ENCODE data around the gene SEMA4B.
"Not testable (repeated sequence)": the region's sequence is repeated elsewhere in the genome, so short reads cannot be mapped to it uniquely, and the experiment has no call there.

Gene SEMA4B

DNA sequence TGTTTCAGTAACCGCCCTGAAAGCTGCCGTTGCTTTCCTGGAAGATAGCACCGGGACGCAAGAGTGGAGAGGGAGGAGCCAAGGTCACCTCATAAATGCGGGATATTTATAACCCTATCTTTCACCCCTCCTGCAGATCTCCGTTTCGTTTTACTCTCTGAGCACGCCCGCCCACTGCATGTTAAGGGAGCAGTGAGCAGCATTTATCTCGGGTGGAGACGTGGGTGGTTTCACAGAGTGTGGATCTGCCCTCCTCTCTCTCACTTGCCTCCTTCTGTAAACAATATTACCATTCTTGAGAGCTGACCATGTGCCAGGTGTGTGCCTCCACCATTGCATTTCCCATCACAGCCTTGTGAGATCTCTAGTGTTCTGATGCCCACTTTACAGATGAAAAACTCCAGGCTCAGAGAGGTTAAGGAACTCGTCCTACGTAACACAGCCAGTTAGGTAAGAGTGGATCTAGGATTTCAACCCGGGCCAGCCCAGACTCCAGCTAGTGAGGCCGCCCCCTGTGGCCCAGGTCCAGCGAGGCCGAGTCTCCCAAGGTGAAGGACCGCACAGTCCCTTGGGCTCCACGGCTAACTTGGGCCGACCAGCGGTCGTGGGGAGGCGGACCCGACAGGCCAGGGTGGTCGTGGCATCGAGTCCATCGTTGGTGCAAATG, 16.9 kb upstream of the SEMA4B start:
- peak; percentile 34 to 43 for DNase-seq

DNA sequence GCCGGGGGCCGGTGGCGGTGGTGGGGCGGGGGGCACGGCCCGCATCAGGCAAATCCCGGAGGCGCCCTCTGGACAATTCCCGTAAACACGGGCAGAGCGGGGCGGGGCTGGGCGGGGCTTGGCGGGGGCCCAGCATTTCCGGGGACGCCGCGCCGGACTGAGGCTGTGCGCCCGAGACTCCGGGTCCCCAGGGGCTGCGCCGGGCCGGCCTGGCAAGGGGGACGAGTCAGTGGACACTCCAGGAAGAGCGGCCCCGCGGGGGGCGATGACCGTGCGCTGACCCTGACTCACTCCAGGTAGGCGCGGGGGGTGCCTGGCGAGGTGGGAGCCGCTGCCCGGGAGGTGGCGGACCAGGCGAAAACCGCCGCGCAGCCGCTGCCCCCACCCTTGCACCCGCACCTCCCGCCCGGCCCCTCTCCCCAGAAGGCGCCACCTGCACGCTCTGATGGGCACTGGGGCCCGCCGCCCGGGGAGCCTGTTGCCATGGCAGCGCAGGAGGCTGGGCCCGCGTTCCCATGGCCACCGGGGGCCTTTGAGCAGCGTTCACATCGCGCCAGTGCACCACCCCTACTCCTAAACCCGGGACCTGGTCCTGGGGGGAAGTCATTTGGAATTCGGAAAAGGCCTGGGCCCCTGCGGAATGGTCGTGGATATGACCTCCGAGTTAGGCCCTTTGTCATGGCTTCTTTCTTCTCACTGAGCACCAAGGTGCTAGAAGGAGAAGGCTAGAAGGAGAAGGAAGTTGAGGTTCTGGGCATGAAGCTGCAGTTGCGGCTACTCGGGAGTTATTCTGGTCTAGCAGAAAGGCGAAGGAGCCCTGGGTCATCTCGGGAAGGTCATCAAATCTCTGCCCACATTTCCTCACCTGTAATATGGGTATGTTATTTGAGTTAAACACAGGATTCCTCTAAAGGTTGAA, 16.1 kb upstream of the SEMA4B start:
- DNase-seq = peak; percentile 82 to 87

DNA sequence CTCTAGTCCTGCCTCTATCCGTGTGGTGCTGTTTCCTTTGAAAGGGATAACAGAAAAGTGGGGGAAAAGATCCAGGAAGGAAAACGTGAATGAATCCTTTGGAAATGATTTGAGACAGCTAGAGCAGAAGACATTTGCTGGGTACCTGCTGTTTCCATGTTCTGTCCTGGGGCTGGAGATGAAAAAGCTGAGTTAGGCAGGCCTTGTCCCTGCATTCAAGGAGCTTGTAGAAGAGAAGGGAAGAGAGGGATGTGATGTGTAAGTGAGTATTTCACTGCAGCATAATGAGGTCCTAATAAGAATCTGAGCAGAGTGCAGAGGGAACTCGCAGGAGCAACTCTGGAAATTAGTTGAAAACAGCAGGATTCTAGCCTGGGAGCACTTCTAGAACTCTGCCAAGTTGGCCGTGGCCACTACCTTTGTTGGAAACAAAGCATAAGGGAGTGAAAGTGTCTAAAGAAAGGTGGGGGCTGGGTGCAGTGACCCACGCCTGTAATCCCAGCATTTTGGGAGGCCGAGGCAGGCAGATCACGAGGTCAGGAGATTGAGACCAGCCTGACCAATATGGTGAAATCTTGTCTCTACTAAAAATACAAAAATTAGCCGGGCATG, 13.8 kb upstream of the SEMA4B start:
- DNase-seq = no peak

DNA sequence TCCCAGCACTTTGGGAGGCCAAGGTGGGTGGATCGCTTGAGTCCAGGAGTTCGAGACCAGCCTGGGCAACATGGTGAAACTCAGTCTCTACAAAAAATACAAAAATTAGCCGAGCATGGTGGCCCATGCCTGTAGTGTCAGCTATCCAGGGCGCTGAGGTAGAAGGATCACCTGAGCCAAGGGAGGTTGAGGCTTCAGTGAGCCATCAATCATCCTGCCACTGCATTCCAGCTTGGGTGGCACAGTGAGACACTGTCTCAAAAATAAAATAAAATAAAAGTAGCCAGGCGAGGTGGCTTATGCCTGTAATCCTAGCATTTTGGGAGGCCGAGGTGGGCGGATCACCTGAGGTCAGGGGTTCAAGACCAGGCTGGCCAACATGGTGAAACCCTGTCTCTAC, 13.1 kb upstream of the SEMA4B start:
- not testable (repeated sequence) for DNase-seq

DNA sequence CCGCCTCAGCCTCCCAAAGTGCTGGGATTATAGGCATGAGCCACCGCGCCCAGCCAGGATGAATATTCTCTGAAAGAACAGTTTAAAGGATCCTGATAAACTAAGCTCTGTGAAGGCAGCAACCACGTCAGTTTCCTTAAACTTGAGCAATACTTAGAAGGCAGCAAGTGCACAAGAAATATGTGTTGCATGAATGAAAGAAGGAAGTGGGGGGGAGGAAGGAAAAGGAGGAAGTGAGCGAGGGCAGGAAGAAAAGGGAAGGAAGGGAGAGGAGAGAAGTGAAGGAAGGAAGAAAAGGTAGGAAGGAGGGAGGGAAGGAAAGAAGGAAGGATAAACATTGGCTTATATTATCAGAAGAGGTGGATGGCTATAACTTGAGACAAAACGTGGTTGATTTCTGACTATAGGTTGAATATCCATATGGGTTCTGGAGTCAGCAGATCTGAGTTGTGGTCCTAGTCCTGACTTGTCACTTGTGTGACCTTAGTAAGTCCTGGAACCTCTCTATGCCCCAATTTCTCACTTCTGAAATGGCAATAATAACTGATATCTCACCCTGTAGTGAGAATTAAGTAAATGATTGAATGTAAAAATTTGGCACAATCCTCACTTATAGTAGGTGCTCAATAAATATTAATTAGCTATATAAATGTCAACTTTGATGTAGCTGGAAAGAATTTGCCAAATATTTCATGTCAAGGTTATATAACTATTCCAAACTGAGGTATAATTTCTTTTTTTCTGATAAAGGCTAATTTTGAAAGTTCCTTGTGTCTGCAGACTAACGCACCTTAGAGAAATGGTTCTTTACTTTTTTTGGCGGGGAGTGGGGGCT, 12.0 kb upstream of the SEMA4B start:
- DNase-seq = no peak

DNA sequence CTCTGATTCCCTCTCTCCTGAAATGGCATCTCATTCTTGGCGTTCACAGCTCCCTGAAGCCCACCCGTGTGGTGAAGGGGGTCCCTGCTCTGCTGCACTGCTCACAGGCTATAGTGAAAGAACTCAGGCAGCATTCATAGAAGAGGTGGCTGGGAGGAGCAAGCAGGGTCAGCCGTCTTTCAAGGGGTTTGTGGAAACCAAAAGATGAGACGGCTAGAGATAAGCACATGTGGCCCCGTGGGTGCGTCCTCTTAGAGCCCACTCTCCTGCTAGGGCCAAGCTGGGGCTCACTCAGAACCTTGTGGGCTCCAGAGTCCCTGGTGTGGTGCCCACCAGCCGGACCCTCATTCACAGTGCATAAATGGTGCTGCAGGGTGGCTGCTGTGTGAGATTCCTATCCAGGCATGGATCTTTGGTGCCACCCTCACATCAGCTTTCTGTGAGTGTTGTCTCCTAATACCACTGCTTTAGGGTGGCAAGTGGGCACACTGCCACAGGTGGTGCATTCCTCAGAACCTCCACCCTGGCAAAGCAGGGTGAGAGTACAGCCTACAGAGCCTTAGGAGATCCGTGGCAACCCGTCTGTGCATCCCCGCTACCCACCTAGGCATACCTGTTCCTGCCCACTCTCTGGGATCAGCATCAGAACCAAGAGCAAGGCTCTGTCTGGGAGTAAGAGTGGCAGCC, 11.2 kb upstream of the SEMA4B start:
- DNase-seq = no peak

DNA sequence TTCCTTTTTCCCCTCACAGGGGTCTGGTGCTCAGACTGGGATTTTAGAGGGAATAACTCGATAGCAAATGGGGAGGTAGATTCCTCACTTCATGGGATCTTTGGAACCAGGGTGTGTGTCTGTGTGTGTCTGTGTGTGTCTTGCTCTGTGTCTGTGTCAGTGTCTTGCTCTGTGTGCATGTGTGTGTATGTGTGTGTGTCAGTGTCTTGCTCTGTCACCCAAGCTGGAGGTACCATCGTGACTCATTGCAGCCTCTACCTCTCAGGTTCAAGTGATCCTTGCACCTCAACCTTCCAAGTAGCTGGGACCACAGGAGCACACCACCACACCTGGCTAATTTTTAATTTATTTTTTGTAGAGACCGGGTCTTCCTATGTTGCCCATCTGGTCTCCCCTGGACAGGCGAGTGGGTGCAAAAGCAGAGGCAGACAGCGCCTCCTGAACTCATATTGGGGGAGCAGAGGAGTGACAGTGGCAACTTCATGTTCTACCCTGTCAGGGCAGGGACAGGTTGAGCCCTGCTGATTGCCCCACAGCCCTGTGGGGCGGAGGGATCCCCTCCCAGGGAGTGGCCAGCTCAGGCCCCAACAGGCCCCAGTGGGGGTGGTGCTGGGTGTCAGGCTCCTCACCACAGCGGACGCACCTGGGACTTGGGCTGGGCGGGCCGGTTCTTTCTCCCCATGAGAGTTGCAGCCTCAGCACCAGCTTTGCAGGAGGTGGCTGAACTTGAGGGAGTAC, 10.4 kb upstream of the SEMA4B start:
- no peak for DNase-seq

DNA sequence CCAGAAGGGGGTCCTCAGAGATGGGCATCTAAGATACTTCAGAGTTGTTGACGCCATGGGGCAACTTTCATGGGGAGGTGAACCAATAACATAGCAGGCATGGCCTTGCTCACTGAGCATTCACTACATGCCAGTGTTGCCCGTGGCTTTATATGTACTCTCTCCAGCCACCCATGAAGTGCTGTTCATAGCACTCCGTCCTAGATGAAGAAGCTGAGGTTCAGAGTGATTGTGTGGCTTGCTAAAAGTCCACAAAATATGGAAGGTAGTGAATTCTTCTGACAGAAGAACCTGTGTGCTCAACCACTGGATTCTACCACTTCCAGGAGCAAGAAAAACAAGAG, 9.8 kb upstream of the SEMA4B start:
- no peak for DNase-seq

DNA sequence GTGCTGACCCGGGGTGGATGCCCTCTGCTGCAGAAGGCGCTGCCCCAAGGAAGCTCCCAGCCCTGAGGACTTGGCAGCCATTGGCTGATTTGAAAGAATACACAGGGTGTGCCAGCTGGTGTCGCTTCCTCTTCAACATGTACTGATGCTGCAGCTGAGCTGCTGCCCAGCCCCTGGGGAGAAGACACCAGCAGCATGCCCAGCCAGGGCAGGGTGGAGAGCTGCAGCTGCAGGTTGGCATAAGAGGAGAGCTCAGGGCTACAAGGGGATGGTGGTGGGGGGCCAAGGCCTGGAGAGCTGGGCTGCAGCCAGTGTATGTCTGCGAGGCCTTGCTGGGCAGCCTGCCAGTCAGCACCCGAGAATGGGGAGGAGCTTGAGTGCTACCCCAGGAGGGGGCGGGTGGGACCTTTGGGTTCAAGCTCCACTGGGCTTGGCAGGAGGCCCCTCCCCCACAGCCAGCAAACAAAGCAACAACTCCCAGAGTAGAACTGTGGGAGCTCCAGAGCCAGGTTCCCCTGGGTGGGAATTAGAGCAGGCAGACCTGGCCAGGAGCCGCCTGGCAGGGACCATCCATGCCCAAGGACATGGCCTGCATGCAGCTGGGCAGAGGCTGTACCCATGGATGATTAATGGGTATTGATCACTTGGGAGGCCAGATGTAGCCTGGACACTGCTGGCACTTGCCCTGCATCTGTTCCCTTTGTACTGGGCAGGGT, 9.2 kb upstream of the SEMA4B start:
- peak; percentile 83 to 94 for DNase-seq

DNA sequence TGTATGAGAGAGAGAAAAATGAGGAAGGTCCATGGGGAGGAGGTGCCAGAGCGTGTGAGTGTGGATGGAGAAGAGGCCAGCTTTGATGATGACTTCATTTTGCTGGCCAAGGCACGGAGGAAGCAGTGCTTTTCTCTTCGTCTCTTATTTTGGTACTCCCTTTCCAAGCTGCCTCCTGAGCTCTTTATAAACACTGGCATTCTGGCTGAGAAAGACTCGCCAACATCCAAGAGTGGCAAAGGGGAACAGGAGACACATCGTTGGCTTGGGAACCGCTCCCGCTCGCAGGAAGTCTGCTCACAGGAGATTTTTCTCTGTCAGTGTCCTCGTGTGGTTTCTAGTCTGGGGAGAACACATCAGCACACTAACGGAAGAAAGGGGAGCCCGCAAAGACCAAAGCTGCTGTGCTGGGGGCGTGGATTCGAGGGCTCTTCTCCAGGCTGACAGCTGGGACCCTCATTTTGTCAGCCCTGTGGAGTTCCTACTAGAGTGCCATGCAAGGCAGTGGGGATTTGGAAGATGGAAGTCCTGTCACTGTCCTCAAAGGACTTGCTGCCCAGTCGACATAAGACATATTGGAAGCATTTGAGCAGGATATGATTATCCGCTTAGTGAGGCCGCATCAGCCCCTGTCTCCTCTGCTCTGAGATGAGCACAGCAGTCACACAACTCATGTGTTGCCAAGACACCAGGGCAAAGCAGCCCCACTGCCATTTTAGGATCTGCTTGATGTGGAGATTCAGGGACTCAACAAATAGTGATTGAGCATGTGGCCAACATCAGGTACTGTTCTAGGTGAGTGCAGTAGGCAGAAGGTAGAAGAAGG, 8.0 kb upstream of the SEMA4B start:
- no peak for DNase-seq

DNA sequence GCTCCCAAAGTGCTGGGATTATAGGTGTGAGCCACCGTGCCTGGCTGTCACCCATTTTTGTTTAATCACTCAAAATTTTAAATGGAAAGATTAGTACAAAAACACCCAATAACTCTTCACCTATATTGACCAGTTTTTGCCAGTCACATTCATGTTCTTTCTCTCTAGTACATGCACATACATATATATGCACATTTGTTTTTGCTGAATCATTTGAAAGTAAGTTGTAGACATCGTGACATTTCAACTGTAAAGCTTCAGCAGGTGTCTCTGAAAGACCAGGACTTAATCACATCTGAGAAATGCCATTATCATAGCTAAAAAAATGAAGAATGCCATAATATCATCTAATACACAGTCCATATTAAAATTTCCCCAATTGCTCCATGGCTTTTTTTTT, 6.5 kb upstream of the SEMA4B start:
- DNase-seq = no peak

DNA sequence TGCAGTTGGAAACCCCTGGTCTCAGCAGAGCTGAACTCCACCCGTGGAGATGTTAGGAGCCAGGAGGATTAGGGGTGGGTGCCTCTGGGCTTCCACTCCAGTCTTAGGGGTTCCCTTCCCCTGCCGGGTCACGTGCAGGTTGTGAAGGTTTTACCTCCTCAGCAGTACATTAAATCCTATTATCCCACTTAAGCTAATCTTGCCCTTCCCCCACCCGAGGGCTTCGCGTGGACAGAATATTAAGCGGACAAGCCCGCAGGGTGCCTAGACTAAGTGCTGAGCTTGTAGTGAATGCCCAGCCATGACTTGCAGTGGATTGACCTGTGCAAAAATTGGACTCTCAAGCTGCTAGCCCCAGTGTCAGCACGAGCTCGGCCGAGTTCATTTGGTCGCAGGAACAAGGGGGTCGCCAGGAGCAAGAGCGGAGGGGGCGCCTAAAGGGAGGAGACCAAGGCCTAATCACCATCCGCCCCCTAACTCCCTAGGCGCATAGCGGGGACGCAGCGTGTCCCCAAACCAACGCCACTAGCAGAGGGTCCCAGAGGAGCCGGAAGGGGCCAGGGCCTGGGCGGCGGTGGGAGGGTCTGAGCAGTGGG, 498 bp upstream of the SEMA4B start:
- DNase-seq = peak; percentile 58 to 80

DNA sequence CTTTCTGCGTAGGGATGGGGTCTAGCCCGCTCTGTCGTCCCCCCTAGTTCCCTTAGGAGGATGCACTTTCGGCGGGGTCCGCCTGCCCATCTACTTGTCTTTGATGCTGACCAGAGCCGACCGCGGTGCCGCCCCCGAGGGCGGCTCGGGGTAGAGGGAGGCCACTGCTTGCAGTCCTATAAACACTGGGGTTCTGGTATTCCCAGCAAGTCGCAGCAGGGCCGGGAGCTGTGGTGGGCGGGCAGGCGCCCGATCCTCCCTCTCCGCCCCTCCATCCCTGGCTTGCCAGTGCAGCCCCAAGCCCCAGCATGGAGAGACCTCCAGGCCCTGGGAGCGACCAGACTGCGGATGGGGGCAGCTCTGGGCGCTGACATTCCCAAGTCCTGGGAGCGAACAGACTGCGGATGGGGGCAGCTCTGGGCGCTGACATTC, 830 bp downstream of the SEMA4B start:
- DNase-seq = no peak

DNA sequence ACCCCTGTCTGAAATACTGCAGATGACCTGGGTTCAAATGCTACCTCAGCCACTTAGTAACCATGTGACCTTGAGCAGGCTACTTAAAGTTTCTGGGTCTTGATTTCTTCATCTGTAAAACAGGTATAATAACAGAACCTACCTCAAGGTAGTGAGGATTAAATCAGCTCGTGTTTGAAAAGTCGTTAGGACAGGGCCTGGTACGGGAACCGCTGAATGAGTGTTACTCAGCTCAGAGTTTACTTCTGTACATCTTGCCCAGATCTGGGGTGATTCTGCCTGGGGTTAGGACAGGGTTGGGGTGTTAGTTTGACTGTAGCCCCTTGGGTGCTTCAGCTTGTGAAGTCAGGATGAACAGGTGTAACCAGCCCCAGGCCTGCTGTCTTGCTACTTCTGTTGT, 1.8 kb downstream of the SEMA4B start:
- DNase-seq = no peak

DNA sequence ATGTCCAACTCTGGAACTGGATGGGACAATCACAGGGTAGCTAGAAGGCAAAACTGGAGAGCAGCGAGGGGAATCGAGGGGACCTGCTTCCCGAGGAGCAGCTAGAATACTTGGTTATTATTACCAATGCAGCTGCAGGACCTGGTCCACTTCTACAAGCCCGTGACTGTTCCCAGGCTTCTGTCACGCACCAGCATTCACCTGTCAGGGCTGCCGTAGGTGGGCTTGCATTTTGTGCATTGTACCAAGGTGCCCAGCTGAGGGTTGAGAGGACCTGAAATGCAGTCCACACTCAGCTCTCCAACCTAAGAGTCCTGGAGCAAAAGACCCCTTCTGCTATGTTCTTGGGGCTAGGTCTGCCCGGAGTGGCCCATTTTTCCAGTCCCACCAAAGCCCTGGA, 2.3 kb downstream of the SEMA4B start:
- no peak for DNase-seq

DNA sequence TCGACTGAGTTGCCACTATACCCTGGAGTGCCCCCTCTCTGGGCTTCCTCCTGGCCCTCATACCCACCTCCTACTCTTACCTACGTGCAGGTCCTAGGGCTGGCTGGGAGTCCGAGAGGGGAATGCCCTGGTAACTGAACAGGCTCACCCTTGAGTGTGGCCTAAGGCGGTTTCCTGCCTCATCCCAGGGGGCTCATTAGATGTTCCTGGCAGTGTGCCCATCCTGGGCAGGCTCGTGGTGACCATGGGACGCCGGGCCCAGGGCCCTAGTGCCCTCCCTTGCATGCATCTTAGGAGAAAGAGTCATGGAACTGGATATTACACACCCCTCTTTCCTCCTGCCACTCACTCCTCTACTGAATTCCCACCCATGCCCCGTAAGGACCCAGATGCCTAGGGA, 2.8 kb downstream of the SEMA4B start:
- no peak for DNase-seq

DNA sequence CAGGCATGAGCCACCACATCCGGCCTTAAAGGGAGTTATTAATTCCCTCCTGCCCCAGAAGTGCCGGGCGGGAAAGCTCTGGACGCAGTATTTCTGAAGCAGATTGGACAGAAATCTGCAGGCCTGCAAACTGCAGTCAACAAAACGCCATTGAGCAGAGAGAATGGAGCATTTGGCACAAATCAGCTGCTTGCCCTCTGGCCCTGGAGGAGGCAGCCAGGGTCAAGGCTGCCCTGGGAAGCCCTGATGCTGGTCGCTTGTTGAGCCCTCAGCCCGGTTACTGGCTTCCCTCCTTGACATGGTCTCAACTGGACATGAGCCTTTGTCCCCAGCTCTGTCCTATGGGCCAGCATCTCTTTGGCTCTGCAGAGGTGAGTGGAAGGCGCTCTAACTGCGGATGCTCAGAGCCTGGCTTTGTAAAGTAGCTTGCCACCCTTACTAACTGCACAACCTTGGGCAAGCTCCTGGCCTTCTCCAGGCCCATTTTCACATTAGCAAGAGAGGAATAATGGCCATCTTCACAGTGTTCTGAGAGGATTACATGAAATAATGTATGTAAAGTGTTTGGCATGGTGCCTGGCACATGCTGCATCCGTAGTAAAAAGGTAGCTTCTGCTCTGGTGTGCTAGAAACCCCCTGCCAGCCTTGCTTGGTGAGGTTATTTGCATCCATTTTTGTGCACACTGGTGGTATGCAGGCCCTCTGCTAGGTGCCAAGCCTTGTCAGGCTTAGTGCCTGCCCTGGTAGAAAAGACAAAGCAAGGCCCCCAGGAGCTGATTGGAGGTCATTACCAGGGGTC, 4.1 kb downstream of the SEMA4B start:
- peak; percentile 56 to 73 for DNase-seq

DNA sequence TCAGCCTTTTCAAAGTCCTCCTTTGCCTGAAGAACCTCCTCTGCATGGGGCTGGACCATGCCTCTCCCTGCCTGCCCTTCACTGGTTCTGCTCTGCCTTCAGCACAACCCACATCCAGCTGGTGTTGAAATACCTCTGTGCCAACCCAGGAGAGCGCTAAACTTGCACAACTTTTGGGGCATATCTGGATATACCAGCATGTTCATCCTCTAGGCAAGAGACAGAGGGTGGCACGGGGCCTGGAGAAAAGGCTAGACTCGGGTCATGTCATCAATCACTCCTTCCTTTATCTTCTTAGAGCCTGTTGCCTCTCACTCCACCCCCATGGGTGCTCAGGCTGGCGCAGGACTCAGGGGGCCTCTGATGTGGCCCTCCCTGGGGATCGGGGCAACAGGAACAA, 4.8 kb downstream of the SEMA4B start:
- DNase-seq = no peak

DNA sequence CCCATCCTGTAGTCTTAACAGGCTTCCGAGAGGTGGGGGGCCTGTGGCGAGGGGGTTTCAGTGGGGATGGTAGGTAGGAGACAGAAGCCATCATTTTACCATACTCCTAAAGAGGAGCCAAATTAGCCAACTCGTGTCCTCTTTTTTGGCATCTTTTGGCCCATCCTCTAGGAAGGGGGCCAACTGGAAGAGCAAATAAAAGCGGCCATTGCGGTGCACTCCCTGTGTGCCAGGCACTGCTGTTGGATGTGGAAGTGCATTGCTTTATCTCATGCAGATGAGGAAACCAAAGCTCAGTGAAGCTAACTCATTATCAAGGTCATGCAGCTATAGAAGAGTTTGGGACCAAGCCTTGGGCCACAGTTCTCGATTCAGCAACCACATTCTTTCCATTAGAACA, 6.1 kb downstream of the SEMA4B start:
- DNase-seq = no peak

Data from NCI-H524 (cell line).